ENCODE data around the gene CLEC5A.

- no peak for TF ChIP-seq EP300 (IDR thresholded peaks at IDR 0.05)
- TF ChIP-seq POLR2A (IDR thresholded peaks at IDR 0.05), result no peak
- no peak for TF ChIP-seq CTCF (IDR thresholded peaks at IDR 0.05)
Observed at GRCh38 chr7:141891336-141891735, 55.4 kb downstream of the CLEC5A start.
